OCI-LY3 (cell line): ENCODE measurements around the gene PDXP.
A peak's percentile ranks its signal among the peaks of the same experiment; 100 is the strongest.

Source experiments
- H2AFZ ChIP-seq: fragments of 200-600, 300-600 bp; shearing (Covaris generic); 2 replicates; pipeline ENCODE4 v1.6.0; 2014; ENCODE audit warnings: antibody characterized with exemption, low read depth, low read length
- H3K27ac ChIP-seq: fragments of 200-600, 300-600 bp; sonication (generic); 2 replicates; pipeline ENCODE4 v1.5.1; 2014; ENCODE audit warnings: mild to moderate bottlenecking, low read length, moderate library complexity, mixed read lengths
- H3K27me3 ChIP-seq: fragments of 200-600, 300-600 bp; sonication (generic); 2 replicates; pipeline ENCODE4 v1.6.1; 2014; ENCODE audit warnings: low read depth, low read length, mixed read lengths
- H3K36me3 ChIP-seq: fragments of 200-600, 300-600 bp; sonication (generic); replicated peaks from 2 replicates; pipeline ENCODE3; 2014; ENCODE audit warnings: low read depth, low read length, mixed read lengths
- H3K4me1 ChIP-seq: fragments of 300-600, 200-600 bp; sonication (generic); 2 replicates; pipeline ENCODE4 v1.6.1; 2014; ENCODE audit warnings: low read length, mixed read lengths
- H3K4me2 ChIP-seq: fragments of 200-600, 300-600 bp; sonication (generic); 2 replicates; pipeline ENCODE4 v1.6.1; 2014; ENCODE audit warnings: low read length, mixed read lengths
- H3K4me3 ChIP-seq: fragments of 300-600, 200-600 bp; sonication (generic); 2 replicates; pipeline ENCODE4 v1.5.1; 2014; ENCODE audit warnings: antibody characterized with exemption, mild to moderate bottlenecking, low read length, moderate library complexity
- H3K79me2 ChIP-seq: fragments of 300-600, 200-600 bp; shearing (Covaris generic); 2 replicates; pipeline ENCODE4 v1.6.1; 2014; ENCODE audit warnings: mild to moderate bottlenecking, low read length, mixed read lengths
- H3K9ac ChIP-seq: fragments of 300-600, 200-600 bp; shearing (Covaris generic); 2 replicates; pipeline ENCODE4 v1.6.0; 2014; ENCODE audit warnings: mild to moderate bottlenecking, low read length, moderate library complexity
- H3K9me3 ChIP-seq: fragments of 200-600, 300-600 bp; shearing (Covaris generic); 2 replicates; pipeline ENCODE4 v1.6.1; 2014; ENCODE audit warnings: low read length, mixed read lengths; ENCODE audit not compliant: insufficient read depth
- H4K20me1 ChIP-seq: fragments of 200-600, 300-600 bp; sonication (generic); 2 replicates; pipeline ENCODE4 v1.6.1; 2016; ENCODE audit warnings: low read length, mixed read lengths; ENCODE audit not compliant: insufficient read depth
- EZH2phosphoT487 ChIP-seq: fragments of 200-600 bp; shearing (Covaris generic); IDR thresholded peaks from 2 replicates; pipeline ENCODE4 v1.6.1; 2018; ENCODE audit warnings: antibody characterized with exemption, mixed run types, low read depth
- TF ChIP-seq, protein P1 (sequence below): fragments of 200-600, 300-600 bp; sonication (generic); IDR thresholded peaks from 2 replicates; pipeline ENCODE4 v1.5.1; 2014; ENCODE audit warnings: antibody characterized with exemption, low read length, low read depth

Gene PDXP

DNA sequence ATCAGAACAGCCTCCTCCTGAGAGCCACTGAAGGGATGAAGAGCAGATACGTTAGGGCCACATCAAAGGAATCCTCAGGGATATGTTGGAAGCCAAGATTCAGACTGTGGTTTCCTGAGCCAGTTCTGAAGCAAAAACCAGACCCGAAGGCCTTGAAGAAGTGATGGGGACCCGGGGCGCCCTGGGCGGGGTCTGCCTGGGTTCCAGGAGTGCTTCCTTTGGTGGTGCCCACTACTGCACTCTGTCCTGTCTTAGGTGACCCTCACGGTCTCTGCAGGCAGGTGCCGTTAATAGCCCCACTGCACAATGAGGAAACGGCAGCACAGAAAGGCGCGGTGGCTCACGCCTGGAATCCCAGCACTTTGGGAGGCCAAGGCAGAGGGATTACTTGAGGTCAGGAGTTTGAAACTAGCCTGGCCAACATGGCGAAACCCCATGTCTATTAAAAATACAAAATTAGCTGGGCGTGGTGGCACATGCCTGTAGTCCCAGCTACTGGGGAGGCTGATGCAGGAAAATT is 31.9 kb upstream of the PDXP start:
- TF ChIP-seq, protein P1, sequence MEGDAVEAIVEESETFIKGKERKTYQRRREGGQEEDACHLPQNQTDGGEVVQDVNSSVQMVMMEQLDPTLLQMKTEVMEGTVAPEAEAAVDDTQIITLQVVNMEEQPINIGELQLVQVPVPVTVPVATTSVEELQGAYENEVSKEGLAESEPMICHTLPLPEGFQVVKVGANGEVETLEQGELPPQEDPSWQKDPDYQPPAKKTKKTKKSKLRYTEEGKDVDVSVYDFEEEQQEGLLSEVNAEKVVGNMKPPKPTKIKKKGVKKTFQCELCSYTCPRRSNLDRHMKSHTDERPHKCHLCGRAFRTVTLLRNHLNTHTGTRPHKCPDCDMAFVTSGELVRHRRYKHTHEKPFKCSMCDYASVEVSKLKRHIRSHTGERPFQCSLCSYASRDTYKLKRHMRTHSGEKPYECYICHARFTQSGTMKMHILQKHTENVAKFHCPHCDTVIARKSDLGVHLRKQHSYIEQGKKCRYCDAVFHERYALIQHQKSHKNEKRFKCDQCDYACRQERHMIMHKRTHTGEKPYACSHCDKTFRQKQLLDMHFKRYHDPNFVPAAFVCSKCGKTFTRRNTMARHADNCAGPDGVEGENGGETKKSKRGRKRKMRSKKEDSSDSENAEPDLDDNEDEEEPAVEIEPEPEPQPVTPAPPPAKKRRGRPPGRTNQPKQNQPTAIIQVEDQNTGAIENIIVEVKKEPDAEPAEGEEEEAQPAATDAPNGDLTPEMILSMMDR, result no peak
- no peak for TF ChIP-seq EZH2phosphoT487
- Histone ChIP-seq H3K4me2 (peak overlapping the region; percentile 72), H3K4me1 (peaks cover 60% of the 10 kb centered on the region), H3K36me3 (peaks cover 8% of the 10 kb centered on the region), H3K79me2 (no peaks in the 10 kb centered on the region; the same call in 1 of the 2 replicates), H3K9me3 (no peaks in the 10 kb centered on the region), H3K27me3 (no peaks in the 10 kb centered on the region), H2AFZ (no peak overlapping the region), H3K9ac (peak overlapping the region; percentile 84), H3K4me3 (peak overlapping the region; percentile 48), H3K27ac (peak overlapping the region; percentile 95), H4K20me1 (no peaks in the 10 kb centered on the region)

DNA sequence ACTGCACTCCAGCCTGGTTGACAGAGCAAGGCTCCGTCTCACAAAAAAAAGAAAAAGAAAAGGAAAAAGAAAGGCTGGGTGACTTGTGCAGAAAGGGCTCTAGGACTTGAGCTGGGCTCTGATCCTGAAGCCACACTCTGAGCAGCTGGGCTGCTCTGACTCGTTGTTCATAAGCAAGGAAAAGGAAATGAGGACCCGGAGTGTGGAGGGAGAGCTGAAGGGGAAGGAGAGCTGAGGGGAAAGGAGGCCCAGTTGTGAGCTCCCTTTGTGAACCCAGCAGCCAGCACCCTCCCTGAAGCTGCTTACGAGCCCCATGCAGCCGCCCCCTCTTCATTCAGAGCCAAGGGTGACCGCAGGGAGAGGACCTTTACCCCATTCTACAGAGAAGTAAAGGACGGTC is 31.4 kb upstream of the PDXP start:
- Histone ChIP-seq H3K36me3 (peaks cover 12% of the 10 kb centered on the region), H3K27ac (peak overlapping the region; percentile 95), H3K4me3 (peak overlapping the region; percentile 6; the same call in 1 of the 2 replicates), H2AFZ (no peak overlapping the region), H4K20me1 (no peaks in the 10 kb centered on the region), H3K4me1 (peaks cover 65% of the 10 kb centered on the region), H3K9me3 (no peaks in the 10 kb centered on the region), H3K27me3 (no peaks in the 10 kb centered on the region), H3K4me2 (peak overlapping the region; percentile 72), H3K79me2 (no peaks in the 10 kb centered on the region; the same call in 1 of the 2 replicates), H3K9ac (peak overlapping the region; percentile 84)
- TF ChIP-seq, protein P1, result no peak
- no peak for TF ChIP-seq EZH2phosphoT487

DNA sequence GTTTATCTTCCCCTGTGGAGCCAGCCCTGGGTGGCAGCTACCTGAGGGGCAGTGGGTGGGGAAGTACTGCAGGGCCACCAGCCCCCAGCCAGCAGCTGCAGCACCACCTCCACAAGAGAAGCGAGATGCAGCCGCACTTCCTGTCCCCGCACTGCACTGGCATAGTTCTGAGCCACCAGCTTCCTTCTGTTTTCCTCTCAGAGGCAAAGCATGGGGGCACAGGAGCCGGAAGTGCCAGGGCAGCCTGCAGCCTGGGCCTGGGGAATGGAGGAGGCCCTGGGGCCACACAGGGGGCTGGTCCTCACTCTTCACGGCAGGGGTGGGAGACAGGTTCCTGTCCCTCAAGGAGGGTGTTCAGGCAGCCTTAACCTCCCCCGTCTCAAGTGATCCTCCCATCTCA is 31.0 kb upstream of the PDXP start:
- Histone ChIP-seq H3K4me2 (peak overlapping the region; percentile 72), H3K36me3 (peaks cover 14% of the 10 kb centered on the region), H3K27me3 (no peaks in the 10 kb centered on the region), H3K9me3 (no peaks in the 10 kb centered on the region), H3K4me3 (peak overlapping the region; percentile 6; the same call in 1 of the 2 replicates), H3K9ac (peak overlapping the region; percentile 84), H2AFZ (no peak overlapping the region), H3K79me2 (no peaks in the 10 kb centered on the region; the same call in 1 of the 2 replicates), H3K4me1 (peaks cover 69% of the 10 kb centered on the region), H3K27ac (peak overlapping the region; percentile 95), H4K20me1 (no peaks in the 10 kb centered on the region)
- TF ChIP-seq, protein P1, result no peak
- no peak for TF ChIP-seq EZH2phosphoT487

DNA sequence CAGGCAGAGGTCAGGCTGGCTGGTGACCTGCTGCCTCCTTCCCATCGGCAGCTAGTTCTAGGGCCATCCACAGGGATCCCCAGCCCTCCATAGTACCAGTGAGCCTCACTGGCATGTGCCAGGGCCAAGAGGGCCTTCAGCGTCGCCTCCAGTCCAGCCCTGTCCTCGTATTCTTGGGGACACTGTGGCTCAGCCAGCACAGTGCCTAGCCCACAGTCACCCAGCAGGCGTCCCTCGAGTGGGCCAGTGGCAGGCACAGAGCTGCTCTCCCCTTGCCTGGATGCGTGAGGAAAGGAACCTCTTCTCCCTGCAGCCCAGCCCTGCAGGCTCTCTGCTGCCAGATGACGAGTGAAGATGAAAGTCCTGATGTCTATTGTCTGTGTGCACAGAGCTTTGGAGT is 29.7 kb upstream of the PDXP start:
- peaks cover 14% of the 10 kb centered on the region for H3K36me3 ChIP-seq
- H3K9ac ChIP-seq, result no peak overlapping the region
- H3K4me2 ChIP-seq, result no peak overlapping the region

More for the DNA sequence above, 29.7 kb upstream of the PDXP start:
- peaks cover 75% of the 10 kb centered on the region for H3K4me1 ChIP-seq
- no peak for TF ChIP-seq EZH2phosphoT487
- TF ChIP-seq, protein P1, result no peak
- H2AFZ ChIP-seq, result no peak overlapping the region
- no peak overlapping the region for H3K27ac ChIP-seq
- no peaks in the 10 kb centered on the region for H4K20me1 ChIP-seq
- H3K4me3 ChIP-seq, result no peak overlapping the region
- no peaks in the 10 kb centered on the region for H3K9me3 ChIP-seq
- no peaks in the 10 kb centered on the region for H3K27me3 ChIP-seq
- no peaks in the 10 kb centered on the region; the same call in 1 of the 2 replicates for H3K79me2 ChIP-seq
